ENCODE measurements around the gene EXOC2.
A peak's percentile ranks its signal among the peaks of the same experiment; 100 is the strongest.
"Not testable (repeated sequence)": the region's sequence is repeated elsewhere in the genome, so short reads cannot be mapped to it uniquely, and the experiment has no call there.

The EXOC2 gene

GRCh38 chr6:699319-699718 lies 6.4 kb upstream of the EXOC2 start:
- no peak overlapping the region for H3K4me3 ChIP-seq (ENCODE audit: control insufficient read depth, low read depth, low read length)
- peak; percentile 17 for DNase-seq (ENCODE audit: low read depth)
- TF ChIP-seq, protein P1, sequence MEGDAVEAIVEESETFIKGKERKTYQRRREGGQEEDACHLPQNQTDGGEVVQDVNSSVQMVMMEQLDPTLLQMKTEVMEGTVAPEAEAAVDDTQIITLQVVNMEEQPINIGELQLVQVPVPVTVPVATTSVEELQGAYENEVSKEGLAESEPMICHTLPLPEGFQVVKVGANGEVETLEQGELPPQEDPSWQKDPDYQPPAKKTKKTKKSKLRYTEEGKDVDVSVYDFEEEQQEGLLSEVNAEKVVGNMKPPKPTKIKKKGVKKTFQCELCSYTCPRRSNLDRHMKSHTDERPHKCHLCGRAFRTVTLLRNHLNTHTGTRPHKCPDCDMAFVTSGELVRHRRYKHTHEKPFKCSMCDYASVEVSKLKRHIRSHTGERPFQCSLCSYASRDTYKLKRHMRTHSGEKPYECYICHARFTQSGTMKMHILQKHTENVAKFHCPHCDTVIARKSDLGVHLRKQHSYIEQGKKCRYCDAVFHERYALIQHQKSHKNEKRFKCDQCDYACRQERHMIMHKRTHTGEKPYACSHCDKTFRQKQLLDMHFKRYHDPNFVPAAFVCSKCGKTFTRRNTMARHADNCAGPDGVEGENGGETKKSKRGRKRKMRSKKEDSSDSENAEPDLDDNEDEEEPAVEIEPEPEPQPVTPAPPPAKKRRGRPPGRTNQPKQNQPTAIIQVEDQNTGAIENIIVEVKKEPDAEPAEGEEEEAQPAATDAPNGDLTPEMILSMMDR (conservative IDR thresholded peaks at IDR 0.05; ENCODE audit: control insufficient read depth, insufficient read depth, low read depth, low read length): no peak

- not testable (repeated sequence) for H3K4me3 ChIP-seq (ENCODE audit: control insufficient read depth, low read depth, low read length); DNase-seq (ENCODE audit: low read depth)
Observed at GRCh38 chr6:694431-695126, 1.6 kb upstream of the EXOC2 start.

GRCh38 chr6:693723-694009 lies 727 bp upstream of the EXOC2 start:
- TF ChIP-seq, protein P1 (conservative IDR thresholded peaks at IDR 0.05; ENCODE audit: control insufficient read depth, insufficient read depth, low read depth, low read length): no peak
- H3K4me3 ChIP-seq (ENCODE audit: control insufficient read depth, low read depth, low read length): peak overlapping the region; percentile 85

GRCh38 chr6:692356-692851 lies 535 bp downstream of the EXOC2 start:
- TF ChIP-seq, protein P1 (conservative IDR thresholded peaks at IDR 0.05; ENCODE audit: control insufficient read depth, insufficient read depth, low read depth, low read length): no peak
- peak; percentile 31 for DNase-seq (ENCODE audit: low read depth)
- H3K4me3 ChIP-seq (ENCODE audit: control insufficient read depth, low read depth, low read length): peak overlapping the region; percentile 85

More at GRCh38 chr6:693723-694009, 727 bp upstream of the EXOC2 start:
- no peak for DNase-seq (ENCODE audit: low read depth)

- TF ChIP-seq, protein P1 (conservative IDR thresholded peaks at IDR 0.05; ENCODE audit: control insufficient read depth, insufficient read depth, low read depth, low read length): no peak
- DNase-seq (ENCODE audit: low read depth): no peak
- H3K4me3 ChIP-seq (ENCODE audit: control insufficient read depth, low read depth, low read length): no peak overlapping the region
Observed at GRCh38 chr6:689223-689622, 3.7 kb downstream of the EXOC2 start.

DNA sequence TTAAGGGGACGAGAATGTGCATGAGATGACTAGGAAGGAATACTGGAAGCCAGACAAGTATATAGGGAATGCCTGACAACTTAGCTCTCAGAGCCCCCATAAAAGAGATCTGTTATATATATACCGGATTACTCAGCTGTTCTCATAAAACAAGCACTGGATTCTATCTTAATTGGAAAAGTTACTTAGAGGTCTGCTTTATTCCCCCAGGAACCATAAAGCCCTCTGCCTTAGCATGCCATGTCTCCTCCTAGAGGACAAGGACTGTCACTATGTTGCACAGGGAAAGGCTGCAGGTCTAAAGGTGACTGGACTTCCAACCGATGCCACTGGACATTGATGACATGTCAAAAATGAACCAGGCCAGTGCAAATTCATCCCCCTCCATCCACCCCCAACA lies 6.4 kb downstream of the EXOC2 start:
- DNase-seq (ENCODE audit: low read depth): no peak
- TF ChIP-seq, protein P1 (conservative IDR thresholded peaks at IDR 0.05; ENCODE audit: control insufficient read depth, insufficient read depth, low read depth, low read length): no peak
- no peak overlapping the region for H3K4me3 ChIP-seq (ENCODE audit: control insufficient read depth, low read depth, low read length)

GRCh38 chr6:684831-685636 lies 7.9 kb downstream of the EXOC2 start:
- no peak overlapping the region for H3K4me3 ChIP-seq (ENCODE audit: control insufficient read depth, low read depth, low read length)
- TF ChIP-seq, protein P1 (conservative IDR thresholded peaks at IDR 0.05; ENCODE audit: control insufficient read depth, insufficient read depth, low read depth, low read length): no peak
- DNase-seq (ENCODE audit: low read depth): peak; percentile 59
